ENCODE measurements around the gene HAUS5. TPM values are rescaled to one million over a fixed set of nuclear protein-coding genes. Genes with fewer than 3 reads are reported as not detected.

Gene HAUS5
- total and polyA plus RNA-seq, 2 of the 8 experiments (the other 6 are each of a cell fraction or from before 2014, with no cell fraction given), result 13.8 to 25.7 TPM

DNA sequence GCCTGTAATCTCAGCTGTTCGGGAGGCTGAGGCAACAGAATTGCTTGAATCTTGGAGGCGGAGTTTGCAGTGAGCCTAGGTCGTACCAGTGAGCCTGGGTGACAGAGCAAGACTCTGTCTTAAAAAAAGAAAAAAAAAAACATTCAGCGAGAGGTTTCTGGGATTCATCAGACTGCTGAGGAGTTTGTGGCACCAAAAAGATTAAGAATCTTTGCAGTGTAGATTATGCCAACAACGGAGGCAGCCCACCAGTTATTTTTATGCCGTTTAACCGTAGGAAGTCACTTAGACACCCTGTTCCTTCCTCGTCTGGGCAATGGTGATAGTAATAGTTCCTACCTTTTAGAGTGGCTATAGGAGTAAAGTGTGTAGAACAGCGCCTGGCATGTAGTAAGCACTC, 38.0 kb downstream of the HAUS5 start:
- no peak overlapping the region for H2AFZ ChIP-seq (ENCODE audit: low read length)
- H4K8ac ChIP-seq (ENCODE audit: extremely low read depth, insufficient read depth, low read length), result no peak overlapping the region
- no peak overlapping the region for H2BK12ac ChIP-seq (ENCODE audit: low read depth, low read length)
- CTCF ChIA-PET (ENCODE audit: partially characterized antibody), result interaction anchor here (0.5 to 1.1 kb wide), 2 partner anchors 42 to 64 kb away, joined by 5 to 6 read pairs; no protein-coding TSS in a partner anchor
- 92% methylated on average over 9 of the region's 9 CpGs; no CpG with 5 or more reads in 1 of the 2 experiments for WGBS, 2 experiments (ENCODE audit: extremely low coverage in 1 of 2, insufficient coverage in 1 of 2, insufficient read length in 1 of 2, insufficient replicate concordance in 2 of 2, low coverage in 1 of 2, low lambda C conversion rate in 2 of 2, missing lambda C conversion rate in 1 of 2)
- peaks cover 0 to 6% (median 1%) of the 10 kb centered on the region in 4 experiments; a peak in 3 of 7 replicates for H3K4me1 ChIP-seq (replicated peaks in 1 of 4; ENCODE audit: control insufficient read depth in 3 of 4, insufficient read depth in 4 of 4, low read length in 3 of 4)
- H2AK5ac ChIP-seq (ENCODE audit: low read depth, low read length), result no peak overlapping the region
- H3K18ac ChIP-seq (ENCODE audit: extremely low read depth, low read length), result no peak overlapping the region
- TF ChIP-seq MAFK (IDR thresholded peaks at IDR 0.05; ENCODE audit: low read depth, low read length) (no peak), POU5F1 (IDR thresholded peaks at IDR 0.05; ENCODE audit: low read depth, low read length) (no peak), TCF12 (IDR thresholded peaks at IDR 0.05; ENCODE audit: low read depth, low read length) (no peak), KDM4A (IDR thresholded peaks at IDR 0.05; ENCODE audit: low read depth, low read length, severe bottlenecking) (no peak), TAF7 (optimal IDR thresholded peaks at IDR 0.05; ENCODE audit: borderline replicate concordance, low read depth, low read length) (no peak), NRF1 (IDR thresholded peaks at IDR 0.05; ENCODE audit: low read depth, low read length) (no peak), GTF2F1 (IDR thresholded peaks at IDR 0.05; ENCODE audit: borderline replicate concordance, low read depth, low read length) (no peak)
- TF ChIP-seq, protein P1, sequence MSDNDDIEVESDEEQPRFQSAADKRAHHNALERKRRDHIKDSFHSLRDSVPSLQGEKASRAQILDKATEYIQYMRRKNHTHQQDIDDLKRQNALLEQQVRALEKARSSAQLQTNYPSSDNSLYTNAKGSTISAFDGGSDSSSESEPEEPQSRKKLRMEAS (IDR thresholded peaks at IDR 0.05), result no peak
- TF ChIP-seq, protein P2, sequence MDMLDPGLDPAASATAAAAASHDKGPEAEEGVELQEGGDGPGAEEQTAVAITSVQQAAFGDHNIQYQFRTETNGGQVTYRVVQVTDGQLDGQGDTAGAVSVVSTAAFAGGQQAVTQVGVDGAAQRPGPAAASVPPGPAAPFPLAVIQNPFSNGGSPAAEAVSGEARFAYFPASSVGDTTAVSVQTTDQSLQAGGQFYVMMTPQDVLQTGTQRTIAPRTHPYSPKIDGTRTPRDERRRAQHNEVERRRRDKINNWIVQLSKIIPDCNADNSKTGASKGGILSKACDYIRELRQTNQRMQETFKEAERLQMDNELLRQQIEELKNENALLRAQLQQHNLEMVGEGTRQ (IDR thresholded peaks at IDR 0.05; ENCODE audit: low read length), result no peak
- peaks cover 0 to 7% of the 10 kb centered on the region in 2 experiments for H4K20me1 ChIP-seq (replicated peaks in 1 of 2; ENCODE audit: control insufficient read depth in 1 of 2, insufficient read depth in 2 of 2, low read length in 2 of 2)
- H3K79me2 ChIP-seq (ENCODE audit: control insufficient read depth in 1 of 2, insufficient read depth in 2 of 2, low read length in 2 of 2), result peaks cover 5 to 19% of the 10 kb centered on the region in 2 experiments; a peak in 3 of 4 replicates
- H3K14ac ChIP-seq (ENCODE audit: insufficient read length), result no peak overlapping the region
- H4K5ac ChIP-seq (ENCODE audit: insufficient read length, low read depth, low read length), result no peak overlapping the region
- H3K9ac ChIP-seq (replicated peaks in 1 of 4; ENCODE audit: extremely low read depth in 1 of 4, low read depth in 3 of 4, low read length in 3 of 4), result no peak overlapping the region
- H3K4ac ChIP-seq (replicated peaks; ENCODE audit: insufficient read length, low read depth, low read length), result no peak overlapping the region
- H3K4me3 ChIP-seq (ENCODE audit: extremely low read depth in 1 of 4, insufficient read depth in 2 of 4, low read depth in 3 of 4, low read length in 4 of 4), result no peak overlapping the region
- no peaks in the 10 kb centered on the region; a peak in 3 of 7 replicates for H3K27me3 ChIP-seq (replicated peaks in 1 of 4; ENCODE audit: control insufficient read depth in 3 of 4, extremely low read depth in 1 of 4, insufficient read depth in 3 of 4, low read length in 3 of 4)
- H2BK120ac ChIP-seq (replicated peaks; ENCODE audit: low read depth, low read length), result no peak overlapping the region
- peaks cover 7 to 27% (median 16%) of the 10 kb centered on the region in 4 experiments for H3K36me3 ChIP-seq (ENCODE audit: control insufficient read depth in 2 of 4, insufficient read depth in 4 of 4, low read length in 3 of 4)
- POLR2A ChIA-PET (ENCODE audit: partially characterized antibody), result no interaction called here
- no peak overlapping the region for H2BK5ac ChIP-seq (ENCODE audit: low read depth, low read length)
- H2BK20ac ChIP-seq (ENCODE audit: low read length), result no peak overlapping the region
- FAIRE-seq, result no peak
- H3K23ac ChIP-seq (ENCODE audit: insufficient read length), result no peak overlapping the region
- DNase-seq (ENCODE audit: low read depth in 1 of 2, low spot score in 2 of 2), result no peak
- H3K79me1 ChIP-seq (ENCODE audit: low read depth, low read length), result peaks cover 2% of the 10 kb centered on the region; the same call in 1 of the 2 replicates
- H2BK15ac ChIP-seq (ENCODE audit: low read length), result no peak overlapping the region
- H3K23me2 ChIP-seq (ENCODE audit: low read depth, low read length), result peaks cover 7% of the 10 kb centered on the region; the same call in 1 of the 2 replicates
- no peaks in the 10 kb centered on the region for H3K9me3 ChIP-seq (ENCODE audit: insufficient read depth in 2 of 2, low read depth in 1 of 2, low read length in 1 of 2)
- no peak overlapping the region for H4K91ac ChIP-seq (replicated peaks; ENCODE audit: insufficient read length, low read length)
- no peak overlapping the region for H3K56ac ChIP-seq (replicated peaks; ENCODE audit: insufficient read length, low read depth, low read length)
- H3K4me2 ChIP-seq (ENCODE audit: insufficient read depth in 1 of 2, low read depth in 2 of 2, low read length in 2 of 2), result no peak overlapping the region
- H3K27ac ChIP-seq (ENCODE audit: low read depth, low read length), result no peak overlapping the region
